Left colon (tissue), 2 donors: ENCODE data around the gene TAF1B. TPM values are rescaled to one million over a fixed set of nuclear protein-coding genes. Genes with fewer than 3 reads are reported as not detected.
A peak's percentile ranks its signal among the peaks of the same experiment; 100 is the strongest.
"Not testable (repeated sequence)": the region's sequence is repeated elsewhere in the genome, so short reads cannot be mapped to it uniquely, and the experiment has no call there.

Experiments
- ATAC-seq: fragments of 200-7000 bp; cut with Tn5 transposase; one replicate; pipeline ENCODE4 v1.9.1; 2020; ENCODE audit warnings: mild to moderate bottlenecking, moderate library complexity
- DNase-seq, 2 donors: peaks; one replicate each; pipeline ENCODE4 v3.0.0-alpha.2; 2020
- intact Hi-C, 2 donors: fragments of 100-400 bp; cut with DNase I in 1 of 2; cut with micrococcal nuclease in 1 of 2; formaldehyde crosslinking; loops; one replicate each; pipeline versions ENCODE4 v1.11.2 to v1.14.0; 2022; cut with DNase I, micrococcal nuclease
- total RNA-seq, 2 donors: library from RNA; stranded (reverse); fragmentation: NEBNext Ultra II Directional; extraction: Animal tissue kit (Norgen Biotek cat#: 25700); gene quantifications; one replicate each; pipeline ENCODE4 v1.2.1, GENCODE V29; 2021
- donor health status: DM: no; HTN: no; CAD: no.
- donor health status: DM: yes; HTN: yes; CAD: no.

The TAF1B gene
- total RNA-seq, 2 donors from 2014 or later, result 9.0 to 11.9 TPM

DNA sequence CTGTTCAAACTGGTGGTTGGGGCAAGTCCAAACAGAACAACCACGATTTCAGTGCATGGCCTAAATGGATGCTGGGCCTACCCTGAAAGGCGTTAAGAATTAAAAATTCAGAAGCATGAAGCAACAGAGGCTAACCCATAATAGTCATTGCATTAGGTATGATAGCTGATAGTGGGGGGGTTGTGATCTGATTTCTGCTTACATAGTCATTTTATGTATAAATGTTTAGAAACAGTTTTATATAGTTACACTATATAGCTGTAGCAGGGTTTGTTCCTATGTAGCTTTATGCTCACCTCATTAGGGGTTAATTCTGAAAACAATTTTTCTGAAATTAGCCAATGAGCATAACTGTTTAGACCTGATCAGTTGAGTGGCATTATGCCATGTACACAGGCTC is 9.6 kb downstream of the TAF1B start:
- ATAC-seq (no peak), DNase-seq (no peak)
- intact Hi-C loops, result no loop called here

DNA sequence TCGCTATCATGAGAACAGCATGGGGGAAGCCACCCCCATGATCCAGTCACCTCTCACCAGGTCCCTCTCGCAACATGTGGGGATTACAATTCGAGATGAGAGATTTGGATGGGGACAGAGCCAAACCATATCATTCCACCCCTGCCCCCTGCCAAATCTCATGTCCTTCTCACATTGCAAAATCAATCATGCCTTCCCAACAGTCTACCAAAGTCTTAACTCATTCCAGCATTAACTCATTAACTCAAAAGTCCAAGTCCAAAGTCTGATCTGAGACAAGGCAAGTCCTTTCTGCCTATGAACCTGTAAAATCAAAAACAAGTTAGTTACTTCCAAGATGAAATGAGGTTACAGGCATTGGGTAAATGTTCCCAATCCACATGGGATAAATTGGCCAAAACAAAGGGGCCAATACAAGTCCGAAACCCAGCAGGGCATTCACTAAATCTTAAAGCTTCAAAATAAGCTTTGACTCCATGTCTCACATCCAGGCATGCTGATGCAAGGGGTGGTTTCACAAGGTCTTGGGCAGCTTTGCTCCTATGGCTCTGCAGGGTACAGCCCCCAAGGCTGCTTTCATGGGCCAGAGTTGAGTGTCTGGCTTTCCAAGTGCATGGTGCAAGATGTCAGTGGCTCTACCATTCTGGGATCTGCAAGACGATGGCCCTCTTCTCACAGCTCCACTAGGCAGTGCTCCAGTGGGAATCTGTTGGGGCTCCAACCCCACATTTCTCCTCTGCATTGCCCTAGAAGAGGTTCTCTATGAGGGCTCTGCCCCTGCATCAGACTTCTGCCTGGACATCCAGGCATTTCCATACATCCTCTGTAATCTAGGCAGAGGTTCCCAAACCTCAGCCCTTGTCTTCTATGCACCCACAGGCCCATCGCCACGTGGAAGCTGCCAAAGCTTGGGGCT is 14.8 kb downstream of the TAF1B start:
- intact Hi-C loops, result no loop called here
- ATAC-seq (no peak), DNase-seq (no peak)

DNA sequence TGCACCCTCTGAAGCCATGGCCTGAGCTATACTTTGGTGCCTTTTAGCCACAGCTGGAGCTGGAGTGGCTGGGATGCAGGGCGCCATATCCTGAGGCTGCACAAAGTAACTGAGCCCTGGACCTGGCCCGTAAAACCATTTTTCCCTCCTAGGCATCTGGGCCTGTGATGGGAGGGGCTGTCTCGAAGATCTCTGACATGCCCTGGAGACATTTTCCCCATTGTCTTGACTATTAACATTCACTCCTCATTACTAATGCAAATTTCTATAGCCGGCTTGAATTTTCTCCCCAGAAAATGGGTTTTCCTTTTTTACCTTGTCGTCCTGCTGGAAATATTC is 15.4 kb downstream of the TAF1B start:
- ATAC-seq (no peak), DNase-seq (no peak)
- intact Hi-C loops, result no loop called here

DNA sequence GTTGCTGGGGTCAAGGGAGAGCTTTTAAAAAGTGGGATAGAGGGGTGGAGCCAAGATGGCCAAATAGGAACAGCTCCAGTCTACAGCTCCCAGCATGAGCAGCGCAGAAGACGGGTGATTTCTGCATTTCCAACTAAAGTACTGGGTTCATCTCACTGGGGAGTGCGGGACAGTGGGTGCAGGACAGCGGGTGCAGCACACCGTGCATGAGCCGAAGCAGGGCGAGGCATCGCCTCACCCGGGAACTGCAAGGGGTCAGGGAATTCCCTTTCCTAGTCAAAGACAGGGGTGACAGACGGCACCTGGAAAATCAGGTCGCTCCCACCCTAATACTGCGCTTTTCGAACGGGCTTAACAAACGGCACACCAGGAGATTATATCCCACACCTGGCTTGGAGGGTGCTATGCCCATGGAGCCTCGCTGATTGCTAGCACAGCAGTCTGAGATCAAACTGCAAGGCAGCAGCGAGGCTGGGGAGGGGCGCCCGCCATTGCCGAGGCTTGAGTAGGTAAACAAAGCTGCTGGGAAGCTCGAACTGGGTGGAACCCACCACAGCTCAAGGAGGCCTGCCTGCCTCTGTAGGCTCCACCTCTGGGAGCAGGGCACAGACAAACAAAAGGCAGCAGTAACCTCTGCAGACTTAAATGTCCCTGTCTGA is 17.8 kb downstream of the TAF1B start:
- ATAC-seq, DNase-seq, intact Hi-C loops: not testable (repeated sequence)

DNA sequence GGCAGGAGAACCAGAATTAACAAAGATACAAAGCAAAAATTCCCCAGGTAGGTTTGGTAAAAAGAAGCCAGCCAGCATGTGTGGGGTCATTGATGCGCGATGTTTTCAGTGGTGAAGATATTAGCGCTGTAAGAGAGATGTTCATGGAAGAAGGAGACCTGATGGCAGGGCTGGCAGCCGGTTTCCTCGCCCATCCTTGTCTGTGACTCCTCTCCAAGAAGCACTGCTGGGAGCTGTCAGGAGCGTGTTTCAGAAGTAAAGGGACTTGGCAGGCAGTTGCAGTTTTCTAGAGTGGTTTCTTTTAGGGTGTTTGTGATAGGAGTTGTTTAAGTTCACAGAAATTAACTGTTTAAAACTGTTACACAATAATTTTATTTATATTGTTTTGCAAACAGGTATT is 24.6 kb downstream of the TAF1B start:
- no peak for DNase-seq
- intact Hi-C loops, result no loop called here
- no peak for ATAC-seq

DNA sequence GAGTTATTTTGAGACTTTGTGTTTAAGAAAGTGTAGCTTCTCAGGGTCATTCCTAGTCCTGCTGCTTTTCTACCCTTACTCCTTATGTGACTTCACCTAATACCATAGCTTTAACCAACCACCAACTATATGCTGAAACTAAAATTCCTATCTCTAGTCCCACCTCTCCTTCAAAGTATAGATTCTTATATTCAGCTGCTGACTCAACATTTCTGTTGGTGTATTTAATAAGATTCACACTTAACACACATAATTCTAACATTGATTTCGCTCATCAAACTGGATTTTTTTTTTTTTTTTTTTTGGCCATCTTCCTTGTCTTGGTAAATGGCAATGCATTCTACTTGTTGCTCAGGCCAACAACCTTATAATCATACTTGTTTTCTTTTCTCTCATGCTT is 30.1 kb downstream of the TAF1B start:
- ATAC-seq (no peak), DNase-seq (no peak)
- intact Hi-C loops, result no loop called here

DNA sequence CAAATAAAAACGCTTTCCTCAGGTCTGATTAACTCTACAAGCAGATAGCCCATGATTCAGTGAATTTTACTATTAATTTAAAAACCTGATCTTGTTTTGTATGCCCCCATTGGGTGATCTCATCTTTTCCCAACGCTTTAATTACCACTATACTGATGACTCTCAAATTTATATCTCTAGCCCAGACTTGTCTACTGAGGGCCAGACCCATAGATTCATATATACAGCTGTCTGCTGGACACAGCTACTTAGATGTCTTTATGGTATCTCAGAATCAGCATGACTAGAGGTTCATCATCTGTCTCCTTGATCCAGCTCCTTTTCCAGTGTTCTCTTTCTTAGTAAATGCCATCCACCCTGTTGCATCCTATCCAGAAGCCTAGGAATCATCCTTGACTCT is 33.8 kb downstream of the TAF1B start:
- DNase-seq (no peak), ATAC-seq (no peak)
- intact Hi-C loops, result no loop called here

DNA sequence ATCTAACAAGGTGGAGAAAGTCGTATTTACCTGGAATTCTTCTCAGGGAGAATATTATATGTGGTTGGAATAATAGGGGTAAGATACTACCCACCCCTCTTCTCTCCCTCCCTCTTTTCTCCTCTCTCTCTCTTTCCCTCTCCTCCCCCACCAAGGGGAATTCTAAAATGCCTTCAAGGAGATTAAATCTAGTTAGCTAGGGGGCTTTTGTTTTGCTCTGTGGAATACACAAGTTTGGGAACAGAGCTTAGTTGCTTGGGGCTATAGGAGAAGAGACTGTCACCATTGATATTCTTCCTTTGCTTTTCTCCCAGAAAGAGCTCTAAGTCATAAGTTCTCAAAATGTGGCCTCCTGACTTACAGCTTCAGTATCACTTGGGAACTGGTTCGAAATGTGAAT is 34.5 kb downstream of the TAF1B start:
- intact Hi-C loops, result no loop called here
- ATAC-seq (no peak), DNase-seq (no peak)

DNA sequence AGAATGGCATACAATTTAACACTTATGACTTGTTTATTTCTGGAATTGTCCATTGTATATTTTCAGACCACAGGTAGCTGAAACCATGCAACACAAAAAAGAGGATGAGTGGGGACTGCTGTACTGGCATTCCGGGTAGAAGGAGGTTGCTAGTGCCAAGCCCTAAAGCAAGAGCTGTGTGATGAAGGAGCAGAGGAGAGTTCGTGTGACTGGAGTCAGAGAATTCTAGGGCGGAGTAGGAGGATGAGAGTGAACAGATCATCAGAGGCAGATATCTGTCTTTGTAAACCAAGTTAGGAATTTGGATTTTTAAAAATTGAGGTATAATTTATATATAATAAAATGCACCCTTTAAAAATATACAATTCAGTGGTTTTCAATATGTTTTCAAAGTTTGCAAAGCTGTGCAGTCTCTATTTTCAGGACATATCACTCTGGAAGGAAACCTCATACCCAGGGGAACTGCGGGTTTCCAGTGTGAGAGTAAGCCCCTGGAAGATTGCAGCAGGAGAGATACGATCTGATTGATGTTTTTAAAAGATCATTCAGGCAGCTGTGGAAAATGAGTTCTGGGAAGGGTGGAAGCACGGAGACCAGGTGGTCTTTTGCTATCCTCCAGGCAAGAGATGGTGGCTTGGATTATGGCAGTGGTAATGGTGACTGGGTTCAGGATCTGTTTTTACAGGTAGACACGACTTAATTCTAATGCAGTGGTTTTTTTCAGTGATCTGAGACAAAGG is 36.4 kb downstream of the TAF1B start:
- no peak for DNase-seq
- intact Hi-C loops, result no loop called here
- ATAC-seq, result no peak

DNA sequence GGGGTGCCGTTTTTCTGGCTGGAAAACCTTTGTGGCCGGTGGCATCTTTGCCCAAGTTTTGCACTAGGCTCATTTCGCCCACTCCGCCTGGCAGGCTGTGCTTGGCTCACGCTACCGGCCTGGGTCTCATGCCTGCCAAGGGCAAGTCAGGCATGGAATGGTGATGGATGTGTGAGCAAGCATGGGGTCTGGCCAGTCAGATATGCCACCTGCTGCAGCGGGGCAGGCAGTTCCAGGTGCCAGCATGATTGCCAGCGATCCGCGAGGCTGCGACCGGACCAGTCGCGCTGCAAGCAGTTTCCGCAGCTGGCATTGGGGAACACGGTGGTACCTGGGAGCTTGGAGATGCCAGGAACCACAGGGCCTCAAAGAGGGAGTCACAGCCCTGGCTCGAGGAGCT is 40.6 kb downstream of the TAF1B start:
- intact Hi-C loops, result no loop called here
- no peak for DNase-seq
- ATAC-seq, result no peak

DNA sequence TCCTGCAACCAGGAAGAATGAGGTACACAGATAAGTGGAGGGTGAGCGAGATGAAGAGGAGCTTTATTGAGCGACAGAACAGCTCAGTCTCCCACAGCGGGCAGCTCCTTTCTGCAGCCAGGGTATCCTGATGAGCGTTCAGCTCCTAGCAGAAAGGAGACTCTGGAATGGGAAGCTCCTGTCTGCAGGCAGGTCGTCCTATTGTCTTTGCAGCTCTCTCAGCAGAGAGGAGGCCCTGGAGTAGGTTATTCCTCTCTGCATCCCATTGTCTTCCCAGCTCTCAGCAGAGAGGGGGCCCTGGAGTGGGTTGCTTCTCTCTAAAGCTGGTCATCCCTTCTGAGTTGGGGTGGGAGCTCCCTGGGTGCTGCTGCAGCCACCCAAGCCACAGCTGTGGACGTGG is 41.2 kb downstream of the TAF1B start:
- intact Hi-C loops, result no loop called here
- no peak for ATAC-seq

DNA sequence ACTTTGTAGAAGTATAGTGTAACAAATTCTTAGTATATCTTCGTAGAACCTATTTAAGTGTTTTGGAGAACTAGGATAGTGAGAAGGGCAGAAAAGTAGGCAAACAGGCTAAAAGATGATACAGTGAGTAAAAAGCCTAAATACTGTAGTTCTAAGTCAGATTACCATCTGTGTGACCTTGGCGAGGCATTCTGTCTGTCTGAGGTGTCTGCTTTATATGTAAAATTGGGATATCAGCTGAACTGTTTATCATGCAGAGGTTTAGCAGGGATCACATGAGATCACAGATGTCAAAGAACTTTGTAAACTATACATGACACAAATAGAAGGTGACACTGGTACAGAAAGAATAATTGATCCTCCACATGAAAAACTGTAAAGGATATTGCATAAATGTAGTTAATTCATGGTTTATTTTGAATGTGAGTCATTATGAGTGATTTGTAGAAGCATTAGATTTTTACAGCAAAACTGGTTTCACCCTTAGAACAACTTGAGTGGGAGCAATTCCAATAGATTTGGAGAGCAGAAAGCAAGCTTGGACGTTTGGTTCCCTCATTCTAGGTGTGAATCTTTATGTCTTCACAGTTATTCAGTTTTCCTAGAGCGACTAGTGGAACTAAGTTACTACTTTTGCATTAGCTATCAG is 41.9 kb downstream of the TAF1B start:
- ATAC-seq (no peak), DNase-seq (no peak)
- intact Hi-C loops, result no loop called here

More for the DNA sequence above, 41.2 kb downstream of the TAF1B start:
- DNase-seq, result no peak

DNA sequence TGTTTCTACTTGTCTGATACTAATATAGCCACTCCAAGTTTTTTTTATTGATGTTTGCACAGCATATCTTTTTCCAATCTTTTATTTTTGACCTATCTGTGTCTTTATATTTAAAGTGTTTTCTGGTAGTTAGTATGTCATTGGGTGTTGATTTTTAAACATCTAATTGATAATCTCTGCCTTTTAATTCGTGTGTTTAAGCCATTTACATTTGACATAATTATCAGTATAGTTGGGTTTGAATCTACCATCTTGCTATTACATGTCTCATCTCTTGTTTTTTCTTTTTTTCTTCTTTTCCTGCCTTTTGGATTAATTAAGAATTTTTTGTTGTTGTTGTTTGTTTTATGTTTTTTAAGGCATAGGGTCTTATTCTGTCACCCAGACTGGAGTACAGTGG is 44.2 kb downstream of the TAF1B start:
- intact Hi-C loops, result no loop called here
- ATAC-seq, result no peak
- no peak for DNase-seq

DNA sequence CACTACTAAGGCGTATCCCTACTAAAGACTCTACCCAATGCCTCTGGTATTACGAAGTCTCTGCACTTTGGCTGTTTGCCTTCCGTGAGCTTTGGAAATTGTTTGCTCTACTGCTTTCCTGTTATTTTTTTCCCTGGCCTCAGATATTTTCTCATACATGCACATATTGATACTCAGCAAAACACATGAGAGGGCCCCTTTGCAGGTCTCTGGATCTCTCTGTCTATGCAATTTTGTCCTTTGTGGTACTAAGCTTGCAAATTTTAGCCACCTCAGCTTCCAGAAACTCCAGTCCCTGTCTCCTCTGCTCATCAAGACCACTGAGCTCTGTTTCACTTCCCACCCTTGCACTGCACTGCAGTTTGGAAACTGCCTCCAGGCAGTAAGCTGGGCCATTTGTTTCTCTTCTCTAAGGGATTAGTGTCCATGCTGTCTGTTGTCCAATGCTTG is 46.6 kb downstream of the TAF1B start:
- intact Hi-C loops, result no loop called here
- ATAC-seq (no peak), DNase-seq (no peak)

DNA sequence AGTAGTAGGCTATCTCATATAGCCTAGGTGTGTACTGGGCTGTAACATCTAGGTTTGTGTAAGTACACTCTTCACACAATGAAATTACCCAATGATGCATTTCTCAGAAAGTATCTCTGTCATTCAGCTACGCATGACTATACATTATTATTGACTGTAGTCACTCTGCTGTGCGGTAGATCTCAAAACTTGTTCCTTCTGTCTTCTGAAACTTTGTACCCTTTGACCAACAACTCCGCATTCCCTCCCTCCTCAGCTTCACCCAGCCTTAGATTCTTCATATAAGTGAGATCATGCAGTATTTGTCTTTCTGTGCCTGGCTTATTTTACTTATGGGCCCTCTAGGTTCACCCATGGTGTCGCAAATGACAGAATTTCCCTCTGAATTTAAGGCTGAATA is 49.0 kb downstream of the TAF1B start:
- ATAC-seq, result no peak
- intact Hi-C loops, result no loop called here
- DNase-seq, result no peak

DNA sequence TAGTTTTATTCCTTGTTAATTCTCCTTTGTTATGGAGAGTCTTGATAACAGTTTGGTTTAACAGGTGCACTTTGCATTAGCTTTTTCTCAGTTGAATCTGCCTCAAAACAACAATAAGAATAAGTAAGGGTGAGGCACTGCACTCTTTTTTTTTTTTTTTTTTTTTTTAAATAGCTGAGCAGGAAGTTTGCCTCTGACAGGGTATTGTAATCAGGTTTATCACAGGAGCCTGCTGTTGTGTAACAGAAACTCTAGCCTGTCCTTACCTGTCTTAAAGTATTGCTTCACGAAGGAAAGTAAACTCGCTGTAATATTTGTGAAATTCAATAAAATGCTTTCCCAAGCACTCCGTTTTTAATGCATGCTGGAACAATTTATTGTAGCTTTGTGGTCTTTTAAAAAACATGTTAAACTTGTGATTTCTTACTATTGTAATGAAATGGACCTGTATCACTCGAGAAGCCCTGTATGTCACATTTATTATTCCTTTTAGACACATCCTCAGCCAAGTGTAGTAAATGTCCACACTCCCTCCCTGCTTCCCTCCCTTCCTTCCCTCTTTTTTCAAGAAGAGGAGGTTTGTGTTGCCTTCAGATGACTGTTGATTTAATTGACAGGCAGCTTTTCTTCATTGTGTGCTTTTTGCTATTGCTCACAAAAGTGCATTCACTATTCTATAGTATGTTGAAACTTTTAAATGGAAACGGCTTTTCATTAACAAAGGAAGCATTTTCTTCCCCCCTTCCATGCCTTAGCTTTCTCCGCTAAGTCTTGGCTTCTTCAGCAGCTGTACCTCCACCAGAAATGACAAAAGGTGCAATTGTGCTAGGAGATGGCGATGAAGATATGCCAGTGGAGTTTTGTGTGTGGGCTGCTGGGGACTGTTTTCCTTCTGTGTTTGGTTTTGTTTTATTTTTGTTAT is 52.7 kb downstream of the TAF1B start:
- no peak for DNase-seq
- ATAC-seq, result peak; percentile 97
- intact Hi-C loops, result no loop called here

DNA sequence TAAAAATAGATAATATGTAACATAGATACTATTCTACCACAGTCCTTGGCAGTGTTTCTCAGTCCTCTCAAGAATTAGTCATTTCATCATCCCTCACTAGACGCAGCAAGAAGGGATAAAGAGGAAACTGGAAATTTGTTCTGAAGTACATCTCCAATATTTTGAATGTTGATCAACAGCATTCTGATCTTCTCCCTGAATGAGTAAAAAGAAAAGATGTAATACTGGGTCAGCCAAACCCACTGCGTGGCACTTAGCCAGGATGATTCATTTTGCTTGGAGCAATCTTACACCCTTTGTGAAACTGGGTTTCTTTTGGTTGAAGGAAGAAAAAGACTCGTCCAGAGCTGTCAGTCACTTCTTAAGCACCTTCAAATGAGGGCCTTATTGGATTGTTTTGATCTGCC is 54.1 kb downstream of the TAF1B start:
- DNase-seq (peak; percentile 28 to 30), ATAC-seq (peak; percentile 29)
- intact Hi-C loops, result no loop called here

DNA sequence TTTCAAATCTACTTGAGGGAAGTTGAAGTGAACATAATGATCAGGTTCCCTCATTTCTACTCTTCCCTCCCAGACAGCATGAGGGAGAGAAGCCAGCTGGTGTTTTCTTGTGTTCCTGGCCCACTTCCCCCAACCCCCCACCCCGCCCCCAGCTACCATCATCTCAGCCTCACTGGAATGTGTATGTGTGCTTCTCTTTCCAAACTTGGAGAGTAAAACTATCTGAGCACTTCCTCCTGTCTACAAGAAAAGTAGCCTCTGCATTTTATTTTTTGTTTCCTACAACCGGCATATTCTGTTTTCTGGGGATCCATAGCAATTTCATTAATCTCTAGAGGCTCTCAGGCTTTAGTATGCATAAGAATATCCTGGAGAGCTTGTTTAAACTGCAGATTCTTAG is 54.6 kb downstream of the TAF1B start:
- ATAC-seq (no peak), DNase-seq (no peak)
- intact Hi-C loops, result no loop called here
